Esophagus squamous epithelium (tissue), 5 donors: Measurements from ENCODE around the gene ADAMTS13. TPM values are rescaled to one million over a fixed set of nuclear protein-coding genes. Genes with fewer than 3 reads are reported as not detected.

Source experiments
- DNase-seq: peaks from one replicate; lab custom pipeline; 2025; lab: John Stamatoyannopoulos, UW
- H3K27ac ChIP-seq, 4 donors: fragments of 200-600 bp; sonication (generic); one replicate each; pipeline ENCODE4 v1.5.1; 2016 to 2019; ENCODE audit warnings: mild to moderate bottlenecking in 1 of 4
- H3K27me3 ChIP-seq, 4 donors: fragments of 200-600 bp; sonication (generic); 1 replicate in 3 of 4; 2 replicates in 1 of 4; pipeline versions ENCODE4 v1.5.1 to v1.6.0; 2017 to 2021; ENCODE audit warnings: antibody characterized with exemption in 1 of 4
- H3K36me3 ChIP-seq, 3 donors: fragments of 200-600 bp; sonication (generic); one replicate each; pipeline ENCODE4 v1.5.1; 2016 to 2019
- H3K4me1 ChIP-seq, 3 donors: fragments of 200-600 bp; sonication (generic); one replicate each; pipeline ENCODE4 v1.5.1; 2017 to 2019
- H3K4me3 ChIP-seq, 4 donors: fragments of 200-600 bp; sonication (generic); 1 replicate in 3 of 4; 2 replicates in 1 of 4; pipeline ENCODE4 v1.5.1; 2016 to 2019; ENCODE audit warnings: mild to moderate bottlenecking in 2 of 4, moderate library complexity in 1 of 4
- H3K9me3 ChIP-seq, 3 donors: fragments of 200-600 bp; sonication (generic); one replicate each; pipeline ENCODE4 v1.5.1; 2016 to 2019
- POLR2A ChIP-seq, 4 donors: fragments of 450-650 bp; IDR thresholded peaks; one replicate each; pipeline ENCODE4 v1.6.1; 2017; ENCODE audit warnings: antibody characterized with exemption in 4 of 4, mild to moderate bottlenecking in 4 of 4, moderate library complexity in 3 of 4
- WGBS, 2 donors: methylation state at CpG; one replicate each; pipeline ENCODE4 v1.1.5; 2018; 5-methylcytosine and 5-hydroxymethylcytosine counted together
- intact Hi-C: fragments of 100-400 bp; cut with DNase I; formaldehyde crosslinking; loops from one replicate; pipeline ENCODE4 v1.15.0; 2022
- total RNA-seq, 4 donors: library from RNA; depleted of rRNA; stranded (reverse); fragments of >200 nt; gene quantifications; one replicate each; pipeline ENCODE4 v1.1.0, GENCODE V29; 2016
- TF ChIP-seq, protein P1 (sequence below), 6 experiments: fragments of 450-650 bp in 4 of 6; fragments of 200-600 bp in 2 of 6; sonication (generic) in 2 of 6; IDR thresholded peaks; one replicate each; pipeline ENCODE4 v1.5.1; 2016 to 2019; ENCODE audit warnings: antibody characterized with exemption in 6 of 6, mild to moderate bottlenecking in 4 of 6, moderate library complexity in 4 of 6
- donor health status: DM: yes; HTN: yes; CAD: no.

ADAMTS13 gene
- total RNA-seq, 4 donors from 2014 or later: 0.21 to 2.5 (median 0.33) TPM

DNA sequence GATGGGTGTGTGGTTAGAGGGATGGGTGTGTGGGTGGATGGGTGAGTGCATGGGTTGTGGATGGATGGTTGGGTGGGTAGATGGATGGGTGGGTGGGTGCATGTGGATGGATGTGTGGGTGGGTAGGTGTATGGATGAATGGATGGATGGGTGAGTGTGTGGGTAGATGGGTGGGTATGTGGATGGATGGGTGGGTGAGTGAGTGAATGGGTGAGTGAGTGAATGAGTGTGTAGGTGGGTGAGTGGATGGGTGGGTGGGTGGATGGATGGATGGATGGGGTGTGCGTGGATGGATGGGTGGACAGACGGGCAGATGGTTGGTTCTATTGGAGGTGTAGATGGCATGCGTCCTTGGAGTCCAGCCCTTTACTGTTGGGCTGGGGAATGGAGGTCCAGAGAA, 28.8 kb upstream of the ADAMTS13 start:
- H3K27ac ChIP-seq: no peak overlapping the region
- intact Hi-C loops: no loop called here
- no peak for DNase-seq
- no peaks in the 10 kb centered on the region for H3K9me3 ChIP-seq
- no peak overlapping the region for H3K4me3 ChIP-seq
- no peak for TF ChIP-seq POLR2A (IDR thresholded peaks at IDR 0.05)
- TF ChIP-seq, protein P1, sequence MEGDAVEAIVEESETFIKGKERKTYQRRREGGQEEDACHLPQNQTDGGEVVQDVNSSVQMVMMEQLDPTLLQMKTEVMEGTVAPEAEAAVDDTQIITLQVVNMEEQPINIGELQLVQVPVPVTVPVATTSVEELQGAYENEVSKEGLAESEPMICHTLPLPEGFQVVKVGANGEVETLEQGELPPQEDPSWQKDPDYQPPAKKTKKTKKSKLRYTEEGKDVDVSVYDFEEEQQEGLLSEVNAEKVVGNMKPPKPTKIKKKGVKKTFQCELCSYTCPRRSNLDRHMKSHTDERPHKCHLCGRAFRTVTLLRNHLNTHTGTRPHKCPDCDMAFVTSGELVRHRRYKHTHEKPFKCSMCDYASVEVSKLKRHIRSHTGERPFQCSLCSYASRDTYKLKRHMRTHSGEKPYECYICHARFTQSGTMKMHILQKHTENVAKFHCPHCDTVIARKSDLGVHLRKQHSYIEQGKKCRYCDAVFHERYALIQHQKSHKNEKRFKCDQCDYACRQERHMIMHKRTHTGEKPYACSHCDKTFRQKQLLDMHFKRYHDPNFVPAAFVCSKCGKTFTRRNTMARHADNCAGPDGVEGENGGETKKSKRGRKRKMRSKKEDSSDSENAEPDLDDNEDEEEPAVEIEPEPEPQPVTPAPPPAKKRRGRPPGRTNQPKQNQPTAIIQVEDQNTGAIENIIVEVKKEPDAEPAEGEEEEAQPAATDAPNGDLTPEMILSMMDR (IDR thresholded peaks at IDR 0.05): no peak
- 92 to 94% methylated on average over 3 of the region's 3 CpGs for WGBS, 2 donors
- no peaks in the 10 kb centered on the region for H3K4me1 ChIP-seq
- H3K36me3 ChIP-seq: no peaks in the 10 kb centered on the region
- H3K27me3 ChIP-seq: peaks cover 0 to 79% (median 0%) of the 10 kb centered on the region in 4 donors

GRCh38 chr9:133394687-133395271, 27.4 kb upstream of the ADAMTS13 start:
- WGBS, 2 donors: 57 to 69% methylated on average over 2 to 3 of the region's 8 CpGs
- Histone ChIP-seq H3K4me1 (peaks cover 0 to 6% (median 0%) of the 10 kb centered on the region in 3 donors), H3K27me3 (peaks cover 0 to 72% (median 0%) of the 10 kb centered on the region in 4 donors), H3K4me3 (no peak overlapping the region), H3K9me3 (no peaks in the 10 kb centered on the region), H3K36me3 (no peaks in the 10 kb centered on the region), H3K27ac (no peak overlapping the region)
- no peak for DNase-seq
- intact Hi-C loops: no loop called here
- no peak for TF ChIP-seq POLR2A (IDR thresholded peaks at IDR 0.05)
- TF ChIP-seq, protein P1 (IDR thresholded peaks at IDR 0.05): no peak

- DNase-seq: no peak
- H3K4me3 ChIP-seq: no peak overlapping the region
- TF ChIP-seq, protein P1 (IDR thresholded peaks at IDR 0.05): peak in 1 of 6 experiments; percentile 9
- TF ChIP-seq POLR2A (IDR thresholded peaks at IDR 0.05): no peak
- WGBS, 2 donors: 35 to 43% methylated on average over 6 to 7 of the region's 14 CpGs
- no peaks in the 10 kb centered on the region for H3K9me3 ChIP-seq
- peaks cover 0 to 11% (median 0%) of the 10 kb centered on the region in 3 donors for H3K36me3 ChIP-seq
- peaks cover 0 to 60% (median 0%) of the 10 kb centered on the region in 4 donors for H3K27me3 ChIP-seq
- peaks cover 0 to 6% (median 0%) of the 10 kb centered on the region in 3 donors for H3K4me1 ChIP-seq
- intact Hi-C loops: no loop called here
- no peak overlapping the region for H3K27ac ChIP-seq
Observed at GRCh38 chr9:133396952-133397351, 25.2 kb upstream of the ADAMTS13 start.

GRCh38 chr9:133397370-133397769, 24.8 kb upstream of the ADAMTS13 start:
- H3K4me1 ChIP-seq: peaks cover 0 to 6% (median 0%) of the 10 kb centered on the region in 3 donors
- WGBS, 2 donors: 64 to 70% methylated on average over 4 of the region's 6 CpGs
- H3K9me3 ChIP-seq: no peaks in the 10 kb centered on the region
- intact Hi-C loops: no loop called here
- peaks cover 0 to 56% (median 0%) of the 10 kb centered on the region in 4 donors for H3K27me3 ChIP-seq
- no peak overlapping the region for H3K27ac ChIP-seq
- no peak for TF ChIP-seq POLR2A (IDR thresholded peaks at IDR 0.05)
- TF ChIP-seq, protein P1 (IDR thresholded peaks at IDR 0.05): no peak
- peaks cover 0 to 15% (median 0%) of the 10 kb centered on the region in 3 donors for H3K36me3 ChIP-seq
- no peak for DNase-seq
- no peak overlapping the region for H3K4me3 ChIP-seq

- H3K36me3 ChIP-seq: peaks cover 0 to 20% (median 0%) of the 10 kb centered on the region in 3 donors
- H3K27me3 ChIP-seq: peaks cover 0 to 51% (median 0%) of the 10 kb centered on the region in 4 donors
- 49 to 57% methylated on average over 5 to 6 of the region's 9 CpGs for WGBS, 2 donors
- intact Hi-C loops: no loop called here
- H3K4me1 ChIP-seq: peaks cover 0 to 6% (median 0%) of the 10 kb centered on the region in 3 donors
- no peak for DNase-seq
- TF ChIP-seq, protein P1 (IDR thresholded peaks at IDR 0.05): no peak
- no peak for TF ChIP-seq POLR2A (IDR thresholded peaks at IDR 0.05)
- no peak overlapping the region for H3K4me3 ChIP-seq
- H3K27ac ChIP-seq: no peak overlapping the region
- H3K9me3 ChIP-seq: no peaks in the 10 kb centered on the region
Observed at GRCh38 chr9:133397895-133398294, 24.3 kb upstream of the ADAMTS13 start.
